Stimulated activated memory B cell treated with anti-CD40 and anti-IgM and Interleukin-4, amounts not matched to agents 10 μg/mL and 1 μg/mL and 100 μg/mL, for 72 hours (primary cell): ENCODE results near the gene ARFRP1.

Experiments
- ATAC-seq: fragments of 150-1000 bp; cut with Tn5 transposase; 2 replicates; pipeline ENCODE4 v1.10.0; 2021
- H3K27ac Mint-ChIP-seq: one replicate; pipeline ENCODE4 v1.8.0; 2022; ENCODE audit warnings: mild to moderate bottlenecking, mixed read lengths
- H3K27me3 Mint-ChIP-seq: one replicate; pipeline ENCODE4 v1.8.0; 2022; ENCODE audit warnings: mixed read lengths
- H3K36me3 Mint-ChIP-seq: one replicate; pipeline ENCODE4 v1.8.0; 2022; ENCODE audit warnings: mixed read lengths
- H3K4me1 Mint-ChIP-seq: one replicate; pipeline ENCODE4 v1.8.0; 2022; ENCODE audit warnings: mixed read lengths
- H3K4me3 Mint-ChIP-seq: one replicate; pipeline ENCODE4 v1.8.0; 2022; ENCODE audit warnings: mild to moderate bottlenecking, moderate library complexity, mixed read lengths
- H3K9me3 Mint-ChIP-seq: one replicate; pipeline ENCODE4 v1.8.0; 2022; ENCODE audit warnings: mixed read lengths

The ARFRP1 gene

GRCh38 chr20:63718996-63719395, 11.2 kb upstream of the ARFRP1 start:
- Mint-ChIP-seq H3K27ac (no peak overlapping the region), H3K9me3 (peaks cover 8% of the 10 kb centered on the region), H3K36me3 (peaks cover 91% of the 10 kb centered on the region), H3K4me3 (no peak overlapping the region), H3K27me3 (no peaks in the 10 kb centered on the region), H3K4me1 (peaks cover 30% of the 10 kb centered on the region)
- no peak for ATAC-seq

GRCh38 chr20:63714858-63715257, 7.1 kb upstream of the ARFRP1 start:
- peaks cover 90% of the 10 kb centered on the region for H3K36me3 Mint-ChIP-seq
- no peak for ATAC-seq
- no peaks in the 10 kb centered on the region for H3K27me3 Mint-ChIP-seq
- no peak overlapping the region for H3K4me3 Mint-ChIP-seq
- no peak overlapping the region for H3K27ac Mint-ChIP-seq
- peaks cover 45% of the 10 kb centered on the region for H3K4me1 Mint-ChIP-seq
- peaks cover 8% of the 10 kb centered on the region for H3K9me3 Mint-ChIP-seq

- Mint-ChIP-seq H3K9me3 (peaks cover 2% of the 10 kb centered on the region), H3K27ac (no peak overlapping the region), H3K27me3 (no peaks in the 10 kb centered on the region), H3K4me3 (no peak overlapping the region), H3K4me1 (peaks cover 55% of the 10 kb centered on the region), H3K36me3 (peaks cover 77% of the 10 kb centered on the region)
- ATAC-seq, result no peak
These were observed 4.4 kb upstream of the ARFRP1 start for GRCh38 chr20:63712191-63712590.

GRCh38 chr20:63711085-63711645, 3.4 kb upstream of the ARFRP1 start:
- Mint-ChIP-seq H3K27me3 (no peaks in the 10 kb centered on the region), H3K4me3 (peak overlapping the region; percentile 24), H3K4me1 (peaks cover 55% of the 10 kb centered on the region), H3K27ac (no peak overlapping the region), H3K36me3 (peaks cover 67% of the 10 kb centered on the region), H3K9me3 (peaks cover 2% of the 10 kb centered on the region)
- ATAC-seq, result no peak

- Mint-ChIP-seq H3K4me1 (peaks cover 58% of the 10 kb centered on the region), H3K27ac (peak overlapping the region; percentile 83), H3K27me3 (no peaks in the 10 kb centered on the region), H3K4me3 (peak overlapping the region; percentile 90), H3K9me3 (no peaks in the 10 kb centered on the region), H3K36me3 (peaks cover 54% of the 10 kb centered on the region)
- ATAC-seq, result no peak
These were observed 1.4 kb upstream of the ARFRP1 start for GRCh38 chr20:63709149-63709527.

- ATAC-seq, result peak; percentile 15
- H3K9me3 Mint-ChIP-seq, result no peaks in the 10 kb centered on the region
- peaks cover 63% of the 10 kb centered on the region for H3K4me1 Mint-ChIP-seq
- H3K36me3 Mint-ChIP-seq, result peaks cover 48% of the 10 kb centered on the region
- no peaks in the 10 kb centered on the region for H3K27me3 Mint-ChIP-seq
- peak overlapping the region; percentile 90 for H3K4me3 Mint-ChIP-seq
- peak overlapping the region; percentile 83 for H3K27ac Mint-ChIP-seq
These were observed 749 bp upstream of the ARFRP1 start for GRCh38 chr20:63708301-63709148.

GRCh38 chr20:63706852-63707557, 771 bp downstream of the ARFRP1 start:
- peak; percentile 65 for ATAC-seq
- Mint-ChIP-seq H3K9me3 (no peaks in the 10 kb centered on the region), H3K36me3 (peaks cover 35% of the 10 kb centered on the region), H3K27ac (peak overlapping the region; percentile 83), H3K4me3 (peak overlapping the region; percentile 88), H3K4me1 (peaks cover 56% of the 10 kb centered on the region), H3K27me3 (no peaks in the 10 kb centered on the region)

GRCh38 chr20:63706027-63706695, 1.6 kb downstream of the ARFRP1 start:
- Mint-ChIP-seq H3K27me3 (no peaks in the 10 kb centered on the region), H3K9me3 (no peaks in the 10 kb centered on the region), H3K4me1 (peaks cover 53% of the 10 kb centered on the region), H3K4me3 (peak overlapping the region; percentile 88), H3K36me3 (peaks cover 29% of the 10 kb centered on the region), H3K27ac (peak overlapping the region; percentile 83)
- ATAC-seq, result no peak

- Mint-ChIP-seq H3K36me3 (peaks cover 22% of the 10 kb centered on the region), H3K27ac (peak overlapping the region; percentile 83), H3K27me3 (no peaks in the 10 kb centered on the region), H3K4me1 (peaks cover 48% of the 10 kb centered on the region), H3K9me3 (no peaks in the 10 kb centered on the region), H3K4me3 (no peak overlapping the region)
- ATAC-seq, result no peak
These were observed 2.3 kb downstream of the ARFRP1 start for GRCh38 chr20:63705232-63706026.

- H3K36me3 Mint-ChIP-seq, result peaks cover 19% of the 10 kb centered on the region
- no peak for ATAC-seq
- H3K4me1 Mint-ChIP-seq, result peaks cover 51% of the 10 kb centered on the region
- no peak overlapping the region for H3K4me3 Mint-ChIP-seq
- no peak overlapping the region for H3K27ac Mint-ChIP-seq
- no peaks in the 10 kb centered on the region for H3K27me3 Mint-ChIP-seq
- H3K9me3 Mint-ChIP-seq, result no peaks in the 10 kb centered on the region
These were observed 3.0 kb downstream of the ARFRP1 start for GRCh38 chr20:63704749-63705117.

GRCh38 chr20:63703976-63704748, 3.6 kb downstream of the ARFRP1 start:
- no peak for ATAC-seq
- H3K36me3 Mint-ChIP-seq, result peaks cover 16% of the 10 kb centered on the region
- no peak overlapping the region for H3K27ac Mint-ChIP-seq
- no peaks in the 10 kb centered on the region for H3K9me3 Mint-ChIP-seq
- peaks cover 52% of the 10 kb centered on the region for H3K4me1 Mint-ChIP-seq
- H3K27me3 Mint-ChIP-seq, result no peaks in the 10 kb centered on the region
- H3K4me3 Mint-ChIP-seq, result no peak overlapping the region

GRCh38 chr20:63703471-63703975, 4.3 kb downstream of the ARFRP1 start:
- peaks cover 9% of the 10 kb centered on the region for H3K36me3 Mint-ChIP-seq
- peaks cover 51% of the 10 kb centered on the region for H3K4me1 Mint-ChIP-seq
- no peak overlapping the region for H3K27ac Mint-ChIP-seq
- H3K9me3 Mint-ChIP-seq, result no peaks in the 10 kb centered on the region
- H3K27me3 Mint-ChIP-seq, result no peaks in the 10 kb centered on the region
- ATAC-seq, result no peak
- no peak overlapping the region for H3K4me3 Mint-ChIP-seq

GRCh38 chr20:63702751-63703470, 4.9 kb downstream of the ARFRP1 start:
- Mint-ChIP-seq H3K27me3 (no peaks in the 10 kb centered on the region), H3K9me3 (no peaks in the 10 kb centered on the region), H3K4me3 (no peak overlapping the region), H3K36me3 (peaks cover 8% of the 10 kb centered on the region), H3K4me1 (peaks cover 51% of the 10 kb centered on the region), H3K27ac (no peak overlapping the region)
- no peak for ATAC-seq
